HG03432 (cell line): Measurements from ENCODE around the gene GNG4.
"Not testable (repeated sequence)": the region's sequence is repeated elsewhere in the genome, so short reads cannot be mapped to it uniquely, and the experiment has no call there.

ENCODE experiments used
- ATAC-seq: cut with Tn5 transposase; IDR thresholded peaks from one replicate; pipeline ENCODE4 v1.9.1; 2021; ENCODE audit warnings: mild to moderate bottlenecking, moderate library complexity; ENCODE audit not compliant: unreplicated experiment

GNG4 gene

DNA sequence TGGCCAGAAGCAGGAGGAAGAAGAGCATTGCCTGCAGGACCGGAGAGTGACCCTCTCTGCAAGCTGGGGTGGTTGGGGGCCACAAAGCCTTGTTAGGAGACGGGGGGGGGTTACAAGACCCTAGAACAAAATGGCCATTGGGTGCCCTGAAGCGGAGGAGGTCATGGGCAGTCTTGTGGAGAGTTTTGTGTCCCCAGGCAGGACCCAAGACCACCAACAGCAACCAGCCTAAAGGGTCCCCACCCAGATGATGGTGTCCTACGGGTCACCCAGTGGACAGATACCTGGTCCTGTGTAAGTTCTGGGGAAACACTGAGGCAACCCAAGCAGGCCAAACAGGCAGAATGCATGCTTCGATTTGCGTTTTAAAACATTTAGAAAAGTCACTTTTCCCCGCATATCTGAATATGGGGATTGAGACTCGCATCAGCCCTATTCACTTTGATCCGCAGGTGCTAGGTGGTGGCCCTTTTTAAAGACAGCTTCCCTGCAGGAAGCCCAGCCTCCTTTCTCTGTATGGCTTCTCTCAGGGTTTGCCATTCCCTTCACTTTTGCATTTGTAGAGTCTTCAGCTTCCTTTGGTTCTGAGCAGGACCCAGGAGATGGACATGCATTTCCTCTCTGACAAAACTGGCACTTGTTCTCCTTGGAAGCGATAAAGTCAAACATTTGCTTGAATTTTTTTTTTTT is 21.1 kb downstream of the GNG4 start:
- no peak for ATAC-seq

DNA sequence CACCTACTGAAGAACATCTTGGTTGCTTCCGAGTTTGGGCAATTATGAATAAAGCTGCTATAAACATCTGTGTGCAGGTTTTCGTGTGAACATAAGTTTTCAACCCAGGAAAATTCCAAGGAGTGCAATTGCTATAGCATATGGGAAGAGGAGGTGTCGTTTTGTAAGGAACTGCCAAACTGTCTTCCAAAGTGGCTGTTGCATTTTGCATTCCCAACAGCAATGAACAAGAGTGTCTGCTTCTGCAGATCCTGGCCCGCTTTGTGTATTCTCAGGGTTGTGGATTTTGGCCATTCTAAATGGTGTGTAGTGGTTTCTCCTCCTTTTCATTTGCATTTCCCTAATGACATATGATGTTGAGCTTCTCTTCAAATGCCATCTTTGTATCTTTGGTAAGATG is 23.8 kb downstream of the GNG4 start:
- ATAC-seq: no peak

DNA sequence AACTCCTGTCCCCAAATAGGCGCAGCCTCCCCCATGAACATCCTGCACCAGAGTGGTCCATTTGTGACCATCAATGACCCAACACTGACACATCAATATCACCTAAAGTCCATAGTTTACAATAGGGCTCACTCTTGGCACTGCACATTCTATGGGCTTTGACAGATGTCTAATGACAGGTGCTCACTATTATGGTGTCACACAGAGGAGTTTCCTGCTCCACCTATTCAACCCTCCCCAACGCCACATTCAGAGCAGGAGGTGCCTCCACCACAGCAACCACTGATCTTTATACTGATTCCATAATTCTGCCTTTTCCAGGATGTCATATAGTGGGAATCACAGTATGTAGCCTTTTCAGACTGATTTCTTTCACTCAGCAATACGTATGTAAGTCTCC is 24.2 kb downstream of the GNG4 start:
- ATAC-seq: no peak

DNA sequence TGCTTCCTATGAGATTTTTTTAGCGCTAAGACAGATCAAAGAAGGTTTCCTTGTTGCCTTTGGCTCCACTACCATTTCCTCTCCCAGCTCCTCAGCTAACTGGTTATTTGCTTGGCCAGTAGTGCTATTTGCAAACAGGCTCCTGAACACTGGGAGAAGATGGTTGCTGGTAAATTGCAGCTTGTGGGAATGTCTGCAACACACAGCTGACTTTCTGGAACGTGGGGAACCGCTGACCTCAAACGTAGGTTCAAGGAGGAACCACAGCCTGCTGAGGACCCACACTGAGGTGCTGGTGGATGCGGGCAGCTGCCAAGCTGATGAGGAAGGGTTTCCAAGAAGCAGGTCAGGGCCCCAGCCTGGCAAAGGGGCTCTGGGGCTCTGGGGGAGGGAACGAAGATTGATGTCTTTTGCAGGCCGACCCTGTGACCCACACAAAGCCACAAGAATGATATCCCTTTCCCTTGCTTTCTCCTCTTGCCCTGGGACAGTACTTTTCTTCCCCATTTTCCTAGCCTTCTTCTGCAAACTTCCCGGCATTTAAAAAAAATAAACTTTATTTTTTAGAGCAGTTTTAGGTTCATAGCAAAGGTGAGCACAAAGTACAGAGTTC is 24.8 kb downstream of the GNG4 start:
- no peak for ATAC-seq

DNA sequence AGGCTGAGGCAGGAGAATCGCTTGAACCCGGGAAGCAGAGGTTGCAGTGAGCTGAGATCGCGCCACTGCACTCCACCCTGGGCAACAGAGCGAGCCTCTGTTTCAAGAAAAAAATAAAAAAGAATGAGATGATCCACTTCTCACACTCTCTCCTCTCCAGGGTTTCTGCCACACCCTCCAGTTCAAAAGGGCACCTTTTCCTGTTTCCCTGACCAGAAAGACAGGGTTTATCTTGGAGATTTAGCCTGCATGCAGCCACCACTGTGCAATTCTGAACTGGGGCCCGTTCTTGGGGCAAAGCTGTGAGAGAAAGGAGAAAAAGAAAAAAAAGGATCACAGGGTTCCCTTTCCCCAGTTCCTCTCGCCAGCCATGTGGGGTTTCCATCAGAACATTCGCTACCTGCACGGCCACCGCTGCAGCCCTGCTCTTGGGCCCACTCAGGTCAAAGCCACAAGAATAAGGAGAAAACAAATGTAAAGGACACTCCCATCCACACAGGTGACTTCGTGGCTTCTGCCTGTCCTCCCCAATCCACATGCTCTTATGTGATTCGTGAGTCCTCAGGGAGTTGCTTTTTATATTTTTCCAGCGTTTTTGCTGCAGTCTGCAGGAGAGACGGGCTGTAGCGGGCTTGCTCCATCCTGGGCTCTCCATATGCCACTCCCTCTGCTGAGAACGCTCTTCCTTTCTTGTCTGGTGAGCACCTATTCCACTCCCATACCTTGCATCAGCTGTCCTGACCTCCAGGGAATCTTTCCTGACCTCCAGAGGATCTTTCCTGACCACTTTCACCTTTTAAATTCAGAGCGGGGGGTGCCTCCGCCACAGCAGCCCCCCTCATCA is 26.4 kb downstream of the GNG4 start:
- no peak for ATAC-seq

DNA sequence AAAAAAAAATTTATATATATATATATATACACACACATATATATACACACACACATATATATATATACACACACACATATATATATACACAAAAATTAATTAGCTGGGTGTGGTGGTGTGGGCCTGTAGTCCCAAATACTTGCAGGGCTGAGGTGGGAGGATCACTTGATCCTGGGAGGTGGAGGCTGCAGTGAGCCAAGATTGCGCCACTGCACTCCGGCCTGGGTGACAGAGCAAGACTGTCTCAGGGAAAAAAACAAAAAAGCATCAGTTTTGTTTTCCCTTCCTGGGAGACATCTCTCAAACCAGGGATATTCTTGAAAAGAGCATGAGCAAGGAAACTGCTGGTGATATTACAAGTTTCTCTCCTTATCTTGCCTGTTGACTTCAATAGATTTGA is 30.4 kb downstream of the GNG4 start:
- not testable (repeated sequence) for ATAC-seq

DNA sequence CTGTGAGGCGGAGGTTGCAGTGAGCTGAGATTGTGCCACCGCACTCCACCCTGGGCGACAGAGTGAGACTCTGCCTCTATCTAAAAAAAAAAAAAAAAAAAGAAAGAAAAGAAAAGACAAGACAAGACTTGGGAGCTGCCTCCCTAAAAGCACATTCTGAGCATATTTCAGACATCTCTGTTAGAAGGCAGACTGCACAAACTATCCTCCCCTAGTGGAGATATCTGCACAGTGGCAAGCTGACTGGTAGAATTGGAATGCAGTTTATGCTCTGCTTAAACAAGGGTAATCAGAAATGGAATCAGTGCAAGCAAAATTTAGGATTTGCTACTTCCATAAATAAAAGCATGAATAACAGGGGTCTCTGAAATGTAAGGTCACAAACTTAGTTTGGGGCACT is 31.8 kb downstream of the GNG4 start:
- no peak for ATAC-seq

DNA sequence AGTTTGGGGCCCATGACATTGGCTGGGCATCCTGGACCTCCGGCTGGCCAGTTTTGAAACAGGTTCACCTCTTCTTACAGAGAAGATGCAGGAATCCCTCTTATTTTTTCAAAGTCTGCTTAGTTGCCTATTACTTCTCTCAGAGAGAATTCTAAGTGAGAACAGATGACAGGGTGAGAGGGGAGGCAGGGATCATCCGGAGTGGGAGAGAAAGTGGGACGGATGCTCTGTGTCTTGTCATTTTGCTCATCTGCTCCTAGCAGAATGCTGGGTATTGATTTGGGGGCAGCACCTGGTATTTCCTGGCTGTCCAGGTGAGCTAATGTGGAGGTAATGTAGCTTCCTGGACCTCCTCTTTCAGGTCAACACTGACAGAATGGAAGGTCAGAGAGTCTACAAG is 32.4 kb downstream of the GNG4 start:
- ATAC-seq: no peak

DNA sequence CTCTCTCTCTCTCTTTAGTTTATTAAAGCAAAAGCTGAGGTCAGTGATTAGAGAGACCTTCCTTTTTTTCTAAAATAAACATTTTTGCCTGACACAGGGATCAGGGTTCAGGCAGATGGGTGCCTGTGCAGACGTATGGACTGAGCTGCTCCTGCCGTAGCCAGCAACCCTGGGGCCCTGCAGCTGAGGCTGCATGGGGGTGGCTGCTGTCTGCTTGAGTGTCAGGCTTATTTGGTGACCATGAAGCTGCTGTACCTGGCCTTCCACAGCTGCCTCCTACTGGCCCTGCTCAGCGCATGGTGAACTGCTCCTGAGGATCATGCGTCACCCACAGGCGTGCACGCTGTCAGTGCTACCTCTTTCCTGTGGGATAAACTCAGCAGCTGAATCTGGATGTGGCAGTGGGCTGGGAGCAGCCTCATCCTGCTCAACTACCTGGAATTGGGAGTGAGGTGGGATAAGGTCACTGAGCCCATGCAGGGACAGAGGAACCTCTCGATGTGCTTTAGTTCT is 35.1 kb downstream of the GNG4 start:
- ATAC-seq: no peak

DNA sequence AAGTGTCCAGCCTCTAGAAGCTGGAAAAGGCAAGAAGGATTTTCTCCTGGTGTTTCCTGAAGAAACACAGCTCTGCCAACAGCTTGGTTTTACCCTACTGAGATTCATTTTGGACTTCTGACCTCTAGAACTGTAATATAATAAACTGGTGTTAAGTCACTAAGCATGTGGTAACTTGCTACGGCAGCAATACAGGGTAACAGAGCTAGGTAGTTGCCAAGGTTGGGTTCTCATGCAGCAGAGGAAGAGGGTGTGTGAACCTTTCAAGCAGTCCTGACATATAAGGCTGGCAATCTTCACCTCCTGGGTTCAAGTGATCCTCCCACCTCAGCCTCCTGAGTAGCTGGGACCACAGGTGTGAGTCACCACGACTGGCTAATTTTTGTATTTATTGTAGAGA is 36.0 kb downstream of the GNG4 start:
- no peak for ATAC-seq

DNA sequence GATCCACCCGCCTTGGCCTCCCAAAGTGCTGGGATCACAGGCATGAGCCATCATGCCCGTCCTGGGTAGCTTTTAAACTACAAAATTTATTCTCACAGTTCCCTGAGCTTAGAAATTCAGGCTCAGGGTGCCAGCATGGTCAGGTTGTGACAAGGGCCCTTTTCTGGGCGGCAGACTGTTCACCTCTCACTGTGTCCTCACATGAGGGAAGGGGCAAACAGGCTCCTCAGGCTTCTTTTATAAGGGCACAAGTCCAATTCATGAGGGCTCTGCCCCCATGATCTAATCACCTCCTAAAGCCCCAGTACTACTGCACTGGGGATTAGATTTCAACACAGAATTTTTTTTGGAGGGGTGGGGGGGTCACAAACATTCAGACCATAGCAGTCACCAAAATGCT is 36.8 kb downstream of the GNG4 start:
- ATAC-seq: no peak

DNA sequence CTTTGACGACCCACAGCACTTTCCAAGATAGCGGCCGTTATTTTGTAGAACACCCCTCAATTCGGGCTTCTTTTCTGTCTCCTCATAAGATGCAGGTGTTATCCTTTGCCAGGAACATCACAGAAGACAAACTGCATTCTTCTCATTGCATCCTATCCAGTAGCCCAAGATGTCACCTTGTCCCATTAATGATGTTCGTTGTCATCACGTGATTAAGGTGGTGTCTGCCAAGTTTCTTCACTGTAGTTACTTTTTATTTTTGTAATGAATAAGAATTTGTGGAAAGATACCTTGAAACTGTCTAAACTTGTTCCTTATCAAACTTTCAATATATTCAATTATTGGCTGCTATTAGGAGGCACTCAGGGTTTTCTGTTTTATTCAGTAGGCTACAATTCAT is 39.4 kb downstream of the GNG4 start:
- ATAC-seq: no peak

DNA sequence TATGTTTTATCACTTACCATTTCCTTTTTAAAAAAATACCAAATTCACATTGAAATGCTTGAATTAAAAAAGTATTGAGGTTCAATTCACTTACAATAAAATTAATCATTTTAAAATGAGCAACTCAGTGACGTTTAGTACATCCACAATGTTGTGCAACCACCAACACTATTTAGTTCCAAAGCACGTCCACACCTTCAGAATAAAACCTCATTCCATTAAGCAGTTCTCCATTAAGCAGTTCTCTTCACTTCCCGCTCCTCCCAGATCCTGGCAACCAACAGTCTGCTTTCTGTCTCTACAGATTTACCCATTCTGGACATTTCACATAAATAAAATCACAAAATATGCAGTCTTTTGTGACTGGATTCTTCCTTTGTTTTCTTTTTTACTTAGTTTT is 41.3 kb downstream of the GNG4 start:
- no peak for ATAC-seq

DNA sequence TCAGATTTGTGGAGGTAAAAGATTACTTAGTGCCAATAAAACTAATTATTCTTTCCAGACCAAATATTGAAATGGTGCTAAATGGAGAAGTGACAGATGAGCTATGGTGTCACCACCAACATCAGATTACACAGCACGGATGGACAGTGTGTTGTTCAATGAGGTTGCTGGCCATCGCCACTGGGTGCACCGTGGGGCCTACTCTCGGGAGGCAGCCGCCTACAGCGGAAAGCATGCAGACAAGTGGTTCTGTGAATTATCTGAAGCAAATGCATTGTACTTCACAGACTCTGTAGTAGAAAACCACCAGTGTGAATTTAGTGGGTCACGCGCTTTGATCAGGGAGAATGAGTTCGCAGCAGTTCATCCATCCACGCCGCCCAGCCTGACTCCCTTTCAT is 42.3 kb downstream of the GNG4 start:
- ATAC-seq: no peak

DNA sequence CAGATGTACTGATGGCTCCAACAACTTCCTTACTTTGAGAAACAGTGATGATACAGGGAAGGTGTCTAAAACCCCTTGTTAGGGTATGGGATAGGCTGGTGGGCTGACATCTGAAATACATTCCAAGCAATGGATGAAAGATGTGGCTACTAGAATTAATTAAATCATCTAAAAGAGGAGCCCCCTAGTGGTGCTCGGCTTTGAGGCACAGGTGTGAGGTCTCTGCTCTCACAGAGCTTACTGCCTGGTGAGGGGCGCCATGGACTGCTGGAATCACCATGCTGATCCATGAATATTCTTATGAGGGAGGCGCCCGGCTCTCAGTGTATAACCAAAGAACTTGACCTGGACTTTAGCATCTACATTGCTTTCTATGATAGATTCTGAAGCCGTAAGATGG is 48.5 kb downstream of the GNG4 start:
- no peak for ATAC-seq

DNA sequence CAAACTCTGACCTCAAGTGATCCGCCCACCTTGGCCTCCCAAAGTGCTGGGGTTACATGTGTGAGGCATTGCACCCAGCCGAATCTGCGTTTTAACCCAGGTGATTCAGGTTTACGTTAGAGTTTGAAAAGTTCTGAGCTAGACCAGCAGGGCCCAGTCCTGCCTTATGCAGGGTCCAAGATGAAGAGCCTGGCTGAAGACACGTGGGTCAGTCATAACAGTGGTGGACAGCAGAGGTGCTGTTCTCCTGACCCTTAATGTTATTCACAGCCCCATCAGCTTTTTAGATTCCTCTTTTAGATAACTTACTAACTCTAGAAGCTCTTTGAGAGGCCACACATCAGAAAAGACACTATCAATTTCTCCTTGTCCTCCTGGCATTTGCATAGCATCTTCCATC is 50.0 kb downstream of the GNG4 start:
- no peak for ATAC-seq

DNA sequence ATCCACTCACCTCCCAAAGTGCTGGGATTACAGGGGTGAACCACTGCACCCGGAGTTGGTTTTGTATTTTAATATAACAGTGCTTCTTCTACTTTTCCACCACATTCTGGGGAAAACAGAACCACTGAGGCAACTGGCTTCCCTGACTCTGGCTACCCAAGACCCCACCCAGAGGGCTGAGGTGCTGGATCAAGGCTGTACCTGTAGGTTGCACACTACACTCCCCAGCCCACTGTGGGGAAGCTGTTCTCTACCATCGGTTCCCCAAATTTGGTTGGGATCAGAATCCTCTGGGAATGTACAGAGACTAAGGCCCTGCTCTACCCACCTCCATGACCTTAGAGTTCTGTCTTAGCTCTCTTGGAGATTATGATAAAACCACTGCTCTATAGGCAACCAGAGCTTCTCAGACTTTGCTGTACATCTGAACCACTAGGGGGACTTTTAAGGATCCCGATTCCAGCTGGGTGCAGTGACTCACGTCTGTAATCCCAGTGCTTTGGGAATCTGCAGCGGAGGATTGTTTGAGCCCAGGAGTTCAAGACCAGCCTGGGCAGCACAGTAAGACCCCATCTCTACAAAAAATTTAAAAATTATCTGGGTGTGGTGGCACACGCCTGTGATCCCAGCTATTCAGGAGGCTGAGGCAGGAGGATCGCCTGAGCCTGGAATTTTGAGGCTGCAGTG is 51.6 kb downstream of the GNG4 start:
- ATAC-seq: no peak

DNA sequence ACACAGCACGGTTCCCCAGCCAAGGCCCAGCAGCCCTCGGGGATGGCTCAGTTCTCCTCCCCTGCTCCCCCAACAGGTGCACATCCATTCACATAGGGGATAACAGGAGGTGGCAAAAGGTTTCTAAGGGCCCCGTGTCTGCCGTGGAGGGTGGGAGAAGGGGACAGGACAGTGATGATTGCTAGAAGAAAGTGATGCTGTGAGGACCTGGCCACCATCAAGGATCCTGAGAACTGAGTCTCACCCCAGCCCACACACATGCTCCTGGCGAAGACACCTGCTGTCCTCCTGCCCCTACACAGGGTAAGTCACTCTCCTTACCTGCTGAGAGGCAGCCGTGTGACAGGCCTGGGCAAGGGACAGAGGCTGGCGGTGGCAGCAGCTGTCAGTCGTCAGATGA is 54.5 kb downstream of the GNG4 start:
- ATAC-seq: no peak

DNA sequence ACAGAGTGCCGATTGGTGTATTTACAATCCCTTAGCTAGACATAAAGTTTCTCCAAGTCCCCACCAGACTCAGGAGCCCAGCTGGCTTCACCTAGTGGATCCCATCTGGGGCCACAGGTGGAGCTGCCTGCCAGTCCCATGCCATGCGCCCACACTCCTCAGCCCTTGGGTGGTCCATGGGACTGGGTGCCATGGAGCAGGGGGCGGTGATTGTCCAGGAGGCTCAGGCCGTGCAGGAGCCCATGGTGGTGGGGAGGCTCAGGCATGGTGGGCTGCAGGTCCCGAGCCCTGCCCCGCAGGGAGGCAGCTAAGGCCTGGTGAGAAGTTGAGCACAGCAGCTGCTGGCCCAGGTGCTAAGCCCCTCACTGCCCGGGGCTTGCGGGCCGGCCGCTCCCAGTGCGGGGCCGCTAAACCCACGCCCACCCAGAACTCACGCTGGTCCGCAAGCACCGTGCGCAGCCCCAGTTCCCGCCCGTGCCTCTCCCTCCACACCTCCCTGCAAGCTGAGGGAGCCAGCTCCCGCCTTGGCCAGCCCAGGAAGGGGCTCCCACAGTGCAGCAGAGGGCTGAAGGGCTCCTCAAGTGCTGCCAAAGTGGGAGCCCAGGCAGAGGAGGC is 55.2 kb downstream of the GNG4 start:
- ATAC-seq: not testable (repeated sequence)

DNA sequence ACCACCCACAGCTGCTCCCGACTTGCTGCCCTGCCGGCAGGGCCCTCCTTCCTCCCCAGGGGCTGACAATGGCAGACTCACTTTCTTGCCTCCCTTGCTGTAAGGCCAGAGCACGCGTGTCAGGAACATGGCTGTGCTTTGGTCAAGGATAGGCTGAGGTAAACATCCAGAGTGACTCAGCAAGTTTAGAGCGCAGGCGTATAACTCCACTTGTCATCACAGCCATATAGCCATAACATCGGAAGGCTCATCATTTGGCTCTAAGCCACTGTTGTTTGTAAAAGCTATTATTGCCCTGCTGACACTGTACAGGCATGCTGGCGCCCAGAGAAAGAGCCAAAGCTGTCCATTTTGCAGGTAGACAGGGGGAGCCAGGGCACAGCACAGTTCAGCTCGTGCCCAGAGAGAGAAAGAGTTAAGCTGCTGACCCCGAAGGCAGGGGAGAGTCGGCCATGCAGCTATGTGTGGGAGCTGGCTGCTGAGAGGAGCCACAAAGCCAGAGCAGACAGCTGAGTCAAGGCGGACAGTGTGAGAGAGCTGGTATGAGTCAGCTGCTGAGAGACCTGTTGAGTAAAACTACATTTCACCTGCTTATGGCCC is 60.6 kb downstream of the GNG4 start:
- ATAC-seq: no peak

DNA sequence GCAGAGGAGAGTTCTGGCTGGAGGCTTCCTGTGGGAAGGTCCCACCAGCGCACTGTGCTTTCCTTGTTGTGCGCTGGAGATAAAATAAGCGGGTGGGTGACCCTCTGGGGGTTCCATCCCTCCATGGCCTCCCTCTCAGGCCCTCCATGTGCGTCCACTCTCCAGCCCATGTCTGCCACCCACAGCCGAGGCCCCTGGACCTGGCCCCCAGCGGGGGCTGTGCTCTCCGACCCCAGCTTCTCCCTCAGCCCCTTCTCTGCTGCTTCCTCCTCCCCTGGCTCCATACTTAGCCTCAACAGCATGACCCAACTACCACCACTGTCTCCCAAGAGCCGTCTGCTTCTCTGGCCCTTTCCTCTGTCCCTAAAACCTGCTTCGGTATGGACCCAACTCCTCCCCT is 61.4 kb downstream of the GNG4 start:
- ATAC-seq: no peak
